MCF 10A (cell line): ENCODE measurements around the gene COPB1. TPM values are rescaled to one million over a fixed set of nuclear protein-coding genes. Genes with fewer than 3 reads are reported as not detected.

Experiments
- BruUV-seq: library from RNA; stranded (reverse); fragments of 400-500 nt; replicated peaks from 2 replicates; lab custom pipeline; 2021; lab: Mats Ljungman, UMichigan
- CTCF ChIA-PET: fragments of 300-600 bp; sonication (Branson Sonifier 250); formaldehyde crosslinking; extraction: SDS; loops from one replicate; lab custom pipeline; 2021; ENCODE audit warnings: antibody characterized with exemption, inconsistent platforms; lab: Yijun Ruan, JAX
- POLR2A ChIA-PET: fragments of 300-600, 350-650 bp; sonication (Branson Sonifier 250); formaldehyde crosslinking; extraction: SDS; loops from one replicate; lab custom pipeline; 2020; ENCODE audit warnings: antibody characterized with exemption, inconsistent platforms; lab: Yijun Ruan, JAX
- DNase-seq: peaks from one replicate; pipeline ENCODE4 v3.0.0-alpha.2; 2018; ENCODE audit not compliant: unreplicated experiment
- H3K27ac Mint-ChIP-seq: one replicate; pipeline ENCODE4 v1.8.0; 2022; ENCODE audit warnings: mild to moderate bottlenecking, low read depth, mixed read lengths; ENCODE audit not compliant: unreplicated experiment
- H3K27me3 Mint-ChIP-seq: one replicate; pipeline ENCODE4 v1.8.0; 2022; ENCODE audit warnings: mixed read lengths; ENCODE audit not compliant: insufficient read depth, unreplicated experiment
- H3K36me3 Mint-ChIP-seq: one replicate; pipeline ENCODE4 v1.8.0; 2022; ENCODE audit warnings: mild to moderate bottlenecking, moderate library complexity, mixed read lengths; ENCODE audit not compliant: insufficient read depth, unreplicated experiment
- H3K4me1 Mint-ChIP-seq: one replicate; pipeline ENCODE4 v1.8.0; 2022; ENCODE audit warnings: mixed read lengths; ENCODE audit not compliant: insufficient read depth, unreplicated experiment
- H3K4me3 Mint-ChIP-seq: one replicate; pipeline ENCODE4 v1.8.0; 2022; ENCODE audit warnings: mild to moderate bottlenecking, moderate library complexity, mixed read lengths; ENCODE audit not compliant: unreplicated experiment
- H3K9me3 Mint-ChIP-seq: one replicate; pipeline ENCODE4 v1.8.0; 2022; ENCODE audit warnings: mixed read lengths; ENCODE audit not compliant: unreplicated experiment
- CTCF ChIP-seq: fragments of 200-600 bp; IDR thresholded peaks from one replicate; pipeline ENCODE4 v1.8.0; 2022; ENCODE audit warnings: antibody characterized with exemption, mild to moderate bottlenecking; ENCODE audit not compliant: unreplicated experiment
- intact Hi-C: fragments of 100-400 bp; cut with micrococcal nuclease; formaldehyde crosslinking; loops from 2 replicates; pipeline ENCODE4 v1.14.1; 2022
- total RNA-seq: library from RNA; stranded (reverse); gene quantifications from 2 replicates; pipeline ENCODE4 v1.2.3, GENCODE V29; 2022

The COPB1 gene
- total RNA-seq, 1 experiment from 2014 or later, result 159 TPM

- ChIA-PET POLR2A (interaction anchor here (4.5 kb wide), 1 partner anchor 10 kb away, joined by 19 read pairs; the partner anchor contains the start of gene PSMA1), CTCF (interaction anchor here (0.6 to 1.0 kb wide), 3 partner anchors 18 to 377 kb away, joined by 3 to 4 read pairs (median 3); no protein-coding TSS in a partner anchor)
- Mint-ChIP-seq H3K27me3 (no peaks in the 10 kb centered on the region), H3K9me3 (no peaks in the 10 kb centered on the region), H3K36me3 (no peaks in the 10 kb centered on the region), H3K4me1 (peaks cover 6% of the 10 kb centered on the region), H3K4me3 (no peak overlapping the region), H3K27ac (no peak overlapping the region)
- intact Hi-C loops, result no loop called here
- no TSS peak for BruUV-seq
- TF ChIP-seq CTCF, result no peak
- peak; percentile 29 for DNase-seq
These were observed 30.3 kb upstream of the COPB1 start for GRCh38 chr11:14529951-14530350.

- Mint-ChIP-seq H3K36me3 (no peaks in the 10 kb centered on the region), H3K27me3 (no peaks in the 10 kb centered on the region), H3K9me3 (no peaks in the 10 kb centered on the region), H3K27ac (no peak overlapping the region), H3K4me3 (no peak overlapping the region), H3K4me1 (peaks cover 6% of the 10 kb centered on the region)
- TF ChIP-seq CTCF, result no peak
- CTCF ChIA-PET, result interaction anchor here (0.6 to 1.0 kb wide), 3 partner anchors 18 to 378 kb away, joined by 3 to 4 read pairs (median 3); no protein-coding TSS in a partner anchor
- no peak for DNase-seq
- intact Hi-C loops, result no loop called here
- no TSS peak for BruUV-seq
- POLR2A ChIA-PET, result no interaction called here
These were observed 29.7 kb upstream of the COPB1 start for GRCh38 chr11:14529321-14529720.

- intact Hi-C loops, result loop anchor here (5.0 kb wide), 1 partner anchor 370 kb away; the partner anchor contains the start of gene CYP2R1
- DNase-seq, result no peak
These were observed 23.2 kb upstream of the COPB1 start for GRCh38 chr11:14522801-14523200.

GRCh38 chr11:14522245-14522644, 22.6 kb upstream of the COPB1 start:
- no peak overlapping the region for H3K27ac Mint-ChIP-seq
- no peak overlapping the region for H3K4me3 Mint-ChIP-seq
- no peak for TF ChIP-seq CTCF
- intact Hi-C loops, result loop anchor here (5.0 kb wide), 1 partner anchor 370 kb away; the partner anchor contains the start of gene CYP2R1
- DNase-seq, result no peak
- peaks cover 19% of the 10 kb centered on the region for H3K36me3 Mint-ChIP-seq
- H3K9me3 Mint-ChIP-seq, result no peaks in the 10 kb centered on the region
- H3K4me1 Mint-ChIP-seq, result peaks cover 14% of the 10 kb centered on the region
- CTCF ChIA-PET, result no interaction called here
- H3K27me3 Mint-ChIP-seq, result no peaks in the 10 kb centered on the region
- BruUV-seq, result no TSS peak
- POLR2A ChIA-PET, result interaction anchor here (0.6 kb wide), 1 partner anchor 12 kb away, joined by 3 read pairs; no protein-coding TSS in a partner anchor

More at GRCh38 chr11:14522801-14523200, 23.2 kb upstream of the COPB1 start:
- no TSS peak for BruUV-seq
- H3K4me3 Mint-ChIP-seq, result no peak overlapping the region
- ChIA-PET POLR2A (interaction anchor here (0.6 to 1.0 kb wide), 2 partner anchors 23 to 59 kb away, joined by 4 read pairs; no protein-coding TSS in a partner anchor), CTCF (interaction anchor here (0.6 kb wide), 1 partner anchor 380 kb away, joined by 3 read pairs; no protein-coding TSS in a partner anchor)
- TF ChIP-seq CTCF, result no peak
- H3K4me1 Mint-ChIP-seq, result peaks cover 14% of the 10 kb centered on the region
- no peaks in the 10 kb centered on the region for H3K9me3 Mint-ChIP-seq
- no peaks in the 10 kb centered on the region for H3K27me3 Mint-ChIP-seq
- no peak overlapping the region for H3K27ac Mint-ChIP-seq
- peaks cover 13% of the 10 kb centered on the region for H3K36me3 Mint-ChIP-seq
